MM.1S (cell line): ENCODE results near the gene ABCB7.
"Not testable (repeated sequence)": the region's sequence is repeated elsewhere in the genome, so short reads cannot be mapped to it uniquely, and the experiment has no call there.

Experiments used
- DNase-seq: peaks from one replicate; pipeline ENCODE4 v3.0.0-alpha.2; 2015
- H2AFZ ChIP-seq: fragments of 300-600 bp; sonication (generic); 2 replicates; pipeline ENCODE4 v1.6.0; 2016; ENCODE audit warnings: antibody characterized with exemption, low read length
- H3F3A ChIP-seq: fragments of 300-600 bp; sonication (generic); 2 replicates; pipeline ENCODE4 v1.6.1; 2016; ENCODE audit warnings: mild to moderate bottlenecking, antibody characterized with exemption, low read length, moderate library complexity, mixed read lengths; ENCODE audit not compliant: insufficient read depth
- H3K27ac ChIP-seq: fragments of 300-600 bp; sonication (generic); 2 replicates; pipeline ENCODE4 v1.5.1; 2016; ENCODE audit warnings: mild to moderate bottlenecking, low read length
- H3K27me3 ChIP-seq: fragments of 300-600 bp; sonication (generic); replicated peaks from 2 replicates; pipeline ENCODE4 v1.6.0; 2016; ENCODE audit warnings: low read length; ENCODE audit not compliant: insufficient read depth
- H3K36me3 ChIP-seq: fragments of 300-600 bp; sonication (generic); replicated peaks from 2 replicates; pipeline ENCODE4 v1.6.1; 2016; ENCODE audit warnings: mild to moderate bottlenecking, low read length, mixed read lengths; ENCODE audit not compliant: insufficient read depth
- H3K4me1 ChIP-seq: fragments of 300-600 bp; sonication (generic); 2 replicates; pipeline ENCODE4 v1.6.1; 2016; ENCODE audit warnings: low read length, mixed read lengths
- H3K4me2 ChIP-seq: fragments of 300-600 bp; sonication (generic); 2 replicates; pipeline ENCODE4 v1.6.0; 2016; ENCODE audit warnings: low read depth, low read length
- H3K4me3 ChIP-seq: fragments of 300-600 bp; sonication (generic); 2 replicates; pipeline ENCODE4 v1.5.1; 2016; ENCODE audit warnings: low read length, mixed read lengths
- H3K79me2 ChIP-seq: fragments of 300-600 bp; sonication (generic); 2 replicates; pipeline ENCODE4 v1.6.1; 2016; ENCODE audit warnings: mixed run types, low read length, mixed read lengths
- H3K9ac ChIP-seq: fragments of 300-600 bp; sonication (generic); 2 replicates; pipeline ENCODE4 v1.6.1; 2016; ENCODE audit warnings: low read length, mixed read lengths
- H3K9me2 ChIP-seq: fragments of 300-600 bp; sonication (generic); replicated peaks from 2 replicates; pipeline ENCODE4 v1.6.1; 2016; ENCODE audit warnings: mild to moderate bottlenecking, low read length, mixed read lengths; ENCODE audit not compliant: insufficient read depth
- H3K9me3 ChIP-seq: fragments of 300-600 bp; sonication (generic); replicated peaks from 2 replicates; pipeline ENCODE4 v1.6.1; 2016; ENCODE audit warnings: mild to moderate bottlenecking, low read length, mixed read lengths; ENCODE audit not compliant: insufficient read depth
- H4K20me1 ChIP-seq: fragments of 300-600 bp; sonication (generic); 2 replicates; pipeline ENCODE4 v1.6.1; 2016; ENCODE audit warnings: mild to moderate bottlenecking, low read length, moderate library complexity, mixed read lengths; ENCODE audit not compliant: insufficient read depth
- EZH2 ChIP-seq: fragments of 300-600 bp; sonication (generic); optimal IDR thresholded peaks from 2 replicates; pipeline ENCODE3; 2017; ENCODE audit warnings: low read depth, mild to moderate bottlenecking, antibody characterized with exemption, low read length, mixed read lengths
- EZH2phosphoT487 ChIP-seq: fragments of 300-600 bp; sonication (generic); IDR thresholded peaks from 2 replicates; pipeline ENCODE4 v1.6.1; 2018; ENCODE audit warnings: antibody characterized with exemption, low read length
- TF ChIP-seq, protein P1 (sequence below): fragments of 300-600 bp; sonication (generic); IDR thresholded peaks from 2 replicates; pipeline ENCODE4 v1.5.1; 2016; ENCODE audit warnings: antibody characterized with exemption, low read length, mixed read lengths

ABCB7 gene

DNA sequence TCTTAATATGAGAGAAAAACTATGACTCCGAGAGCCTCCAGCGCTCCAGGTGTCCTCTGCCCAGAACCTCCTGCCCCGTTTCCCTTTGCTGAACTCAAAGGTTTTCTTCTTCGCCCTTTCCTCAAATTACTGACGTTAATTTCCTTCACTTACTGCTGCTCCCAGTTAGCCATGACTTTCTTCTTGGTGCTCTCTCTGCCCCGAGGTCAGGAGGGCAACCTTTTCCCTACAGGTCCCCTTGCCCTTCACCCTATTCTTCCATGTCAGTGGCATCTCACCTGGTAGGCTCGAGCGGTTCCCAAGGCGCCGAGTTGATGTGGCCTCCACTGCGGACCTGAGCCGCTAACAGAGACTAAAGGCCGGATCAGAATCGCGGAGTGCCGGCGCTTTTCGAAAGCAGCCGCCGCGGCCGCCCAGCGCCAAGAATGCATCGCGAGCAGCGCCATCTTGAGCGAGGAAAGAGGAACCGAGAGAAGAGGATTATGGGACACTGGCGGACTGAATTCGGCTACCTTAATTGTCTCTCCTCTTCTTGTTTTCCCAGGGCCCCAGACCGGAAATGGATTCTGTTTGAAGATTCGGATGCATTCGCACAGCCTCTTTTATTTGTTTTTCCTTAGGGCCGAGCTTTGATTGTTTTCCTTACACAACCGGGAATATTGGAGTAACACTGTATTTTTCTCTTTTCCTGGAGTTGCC, at the start of gene ABCB7:
ABCB7 (minus strand) TSS at position 457 of the 699 bp plus-strand sequence; CDS start at position 446, 11 bp downstream.
- peak within 1 kb of the TSS; percentile 75 for H3K9ac ChIP-seq
- H3K4me3 ChIP-seq, result peak within 1 kb of the TSS; percentile 77
- peak; percentile 71 for DNase-seq
- H3K4me1 ChIP-seq, result no peaks in the 10 kb centered on the region
- H4K20me1 ChIP-seq, result no peaks in the 10 kb centered on the region
- H3K27ac ChIP-seq, result peak within 1 kb of the TSS; percentile 66; the same call in 1 of the 2 replicates
- TF ChIP-seq, protein P1, sequence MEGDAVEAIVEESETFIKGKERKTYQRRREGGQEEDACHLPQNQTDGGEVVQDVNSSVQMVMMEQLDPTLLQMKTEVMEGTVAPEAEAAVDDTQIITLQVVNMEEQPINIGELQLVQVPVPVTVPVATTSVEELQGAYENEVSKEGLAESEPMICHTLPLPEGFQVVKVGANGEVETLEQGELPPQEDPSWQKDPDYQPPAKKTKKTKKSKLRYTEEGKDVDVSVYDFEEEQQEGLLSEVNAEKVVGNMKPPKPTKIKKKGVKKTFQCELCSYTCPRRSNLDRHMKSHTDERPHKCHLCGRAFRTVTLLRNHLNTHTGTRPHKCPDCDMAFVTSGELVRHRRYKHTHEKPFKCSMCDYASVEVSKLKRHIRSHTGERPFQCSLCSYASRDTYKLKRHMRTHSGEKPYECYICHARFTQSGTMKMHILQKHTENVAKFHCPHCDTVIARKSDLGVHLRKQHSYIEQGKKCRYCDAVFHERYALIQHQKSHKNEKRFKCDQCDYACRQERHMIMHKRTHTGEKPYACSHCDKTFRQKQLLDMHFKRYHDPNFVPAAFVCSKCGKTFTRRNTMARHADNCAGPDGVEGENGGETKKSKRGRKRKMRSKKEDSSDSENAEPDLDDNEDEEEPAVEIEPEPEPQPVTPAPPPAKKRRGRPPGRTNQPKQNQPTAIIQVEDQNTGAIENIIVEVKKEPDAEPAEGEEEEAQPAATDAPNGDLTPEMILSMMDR, result peak; percentile 10; the same call in 1 of the 2 replicates
- TF ChIP-seq EZH2phosphoT487 (no peak), EZH2 (no peak)
- H3F3A ChIP-seq, result no peaks in the 10 kb centered on the region
- H3K79me2 ChIP-seq, result peaks cover 34% of the 10 kb centered on the region
- H3K27me3 ChIP-seq, result no peaks in the 10 kb centered on the region
- peak within 1 kb of the TSS; percentile 96 for H2AFZ ChIP-seq
- peak within 1 kb of the TSS; percentile 75 for H3K4me2 ChIP-seq
- H3K36me3 ChIP-seq, result no peaks in the 10 kb centered on the region
- H3K9me3 ChIP-seq, result no peaks in the 10 kb centered on the region
- H3K9me2 ChIP-seq, result no peaks in the 10 kb centered on the region

DNA sequence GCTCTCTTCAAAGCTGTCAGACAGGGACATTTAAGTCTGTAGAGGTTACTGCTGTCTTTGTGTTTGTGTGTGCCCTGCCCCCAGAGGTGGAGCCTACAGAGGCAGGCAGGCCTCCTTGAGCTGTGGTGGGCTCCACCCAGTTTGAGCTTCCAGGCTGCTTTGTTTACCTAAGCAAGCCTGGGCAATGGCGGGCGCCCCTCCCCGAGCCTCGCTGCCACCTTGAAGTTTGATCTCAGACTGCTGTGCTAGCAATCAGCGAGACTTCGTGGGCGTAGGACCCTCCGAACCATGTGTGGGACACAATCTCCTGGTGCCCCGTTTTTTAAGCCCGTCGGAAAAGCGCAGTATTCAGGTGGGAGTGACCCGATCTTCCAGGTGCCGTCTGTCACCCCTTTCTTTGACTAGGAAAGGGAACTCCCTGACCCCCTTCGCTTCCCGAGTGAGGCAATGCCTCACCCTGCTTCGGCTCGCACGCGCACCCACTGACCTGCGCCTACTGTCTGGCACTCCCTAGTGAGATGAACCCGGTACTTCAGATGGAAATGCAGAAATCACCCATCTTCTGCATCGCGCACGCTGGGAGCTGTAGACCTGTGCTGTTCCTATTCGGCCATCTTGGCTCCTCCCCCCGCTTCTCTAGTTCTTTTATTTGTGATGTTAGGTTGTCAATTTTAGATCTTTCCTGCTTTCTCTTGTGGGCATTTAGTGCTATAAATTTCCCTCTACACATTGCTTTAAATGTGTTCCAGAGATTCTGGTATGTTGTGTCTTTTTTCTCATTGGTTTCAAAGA, 32.5 kb upstream of the ABCB7 start:
- H2AFZ ChIP-seq, H3K4me1 ChIP-seq, H3K9me2 ChIP-seq, H3K27me3 ChIP-seq, H3K27ac ChIP-seq, H3F3A ChIP-seq, H3K4me2 ChIP-seq, H3K9ac ChIP-seq, H3K9me3 ChIP-seq, H3K79me2 ChIP-seq, DNase-seq, H3K4me3 ChIP-seq, H3K36me3 ChIP-seq, H4K20me1 ChIP-seq: not testable (repeated sequence)

GRCh38 chrX:75181721-75182120, 25.6 kb upstream of the ABCB7 start:
- no peak for TF ChIP-seq EZH2
- TF ChIP-seq, protein P1, result no peak
- TF ChIP-seq EZH2phosphoT487, result no peak
- H3K9ac ChIP-seq, result no peak overlapping the region
- H3K27ac ChIP-seq, result no peak overlapping the region
- H3K9me2 ChIP-seq, result no peaks in the 10 kb centered on the region
- H3K27me3 ChIP-seq, result no peaks in the 10 kb centered on the region
- H4K20me1 ChIP-seq, result no peaks in the 10 kb centered on the region
- no peak overlapping the region for H3K4me2 ChIP-seq
- no peaks in the 10 kb centered on the region for H3F3A ChIP-seq
- no peak for DNase-seq
- no peaks in the 10 kb centered on the region for H3K4me1 ChIP-seq
- H3K79me2 ChIP-seq, result no peaks in the 10 kb centered on the region
- H3K36me3 ChIP-seq, result no peaks in the 10 kb centered on the region
- H3K9me3 ChIP-seq, result no peaks in the 10 kb centered on the region
- H2AFZ ChIP-seq, result no peak overlapping the region
- no peak overlapping the region for H3K4me3 ChIP-seq

- not testable (repeated sequence) for H3K27ac ChIP-seq, H2AFZ ChIP-seq, H3K4me1 ChIP-seq, H3K79me2 ChIP-seq, H3K36me3 ChIP-seq, H3K4me3 ChIP-seq, H3K4me2 ChIP-seq, H4K20me1 ChIP-seq, H3K27me3 ChIP-seq, DNase-seq, H3K9me2 ChIP-seq, H3K9me3 ChIP-seq, H3K9ac ChIP-seq, H3F3A ChIP-seq
Observed at GRCh38 chrX:75179536-75180293, 23.6 kb upstream of the ABCB7 start.

DNA sequence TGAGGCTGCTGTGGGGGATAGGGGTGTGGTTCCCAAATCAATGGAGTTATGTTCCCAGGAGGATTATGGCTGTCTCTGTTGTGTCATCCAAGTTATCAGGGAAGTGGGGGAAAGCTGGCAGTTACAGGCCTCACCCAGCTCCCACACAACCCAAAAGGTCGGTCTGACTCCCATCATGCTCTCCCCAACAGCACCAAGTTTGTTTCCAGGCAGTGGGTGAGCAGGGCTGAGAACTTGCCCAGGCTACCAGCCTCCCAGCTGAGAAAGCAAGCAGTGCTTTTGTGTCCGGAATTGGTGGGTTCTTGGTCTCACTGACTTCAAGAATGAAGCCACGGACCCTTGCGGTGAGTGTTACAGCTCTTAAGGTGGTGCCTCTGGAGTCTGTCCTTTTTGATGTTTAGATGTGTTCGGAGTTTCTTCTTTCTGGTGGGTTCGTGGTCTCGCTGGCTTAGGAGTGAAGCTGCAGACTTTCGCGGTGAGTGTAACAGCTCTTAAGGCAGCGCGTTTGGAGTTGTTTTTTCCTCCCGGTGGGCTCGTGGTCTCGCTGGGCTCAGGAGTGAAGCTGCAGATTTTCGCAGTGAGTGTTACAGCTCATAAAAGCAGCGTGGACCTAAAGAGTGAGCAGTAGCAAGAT, 16.3 kb upstream of the ABCB7 start:
- H3K4me1 ChIP-seq, H2AFZ ChIP-seq, H3K4me3 ChIP-seq, H3K27ac ChIP-seq, H3K4me2 ChIP-seq, H3K9me2 ChIP-seq, H3K27me3 ChIP-seq, H3K36me3 ChIP-seq, H3K9me3 ChIP-seq, H3K79me2 ChIP-seq, H4K20me1 ChIP-seq, DNase-seq, H3F3A ChIP-seq, H3K9ac ChIP-seq: not testable (repeated sequence)
